ENCODE data around the gene VAV3.

VAV3 gene

DNA sequence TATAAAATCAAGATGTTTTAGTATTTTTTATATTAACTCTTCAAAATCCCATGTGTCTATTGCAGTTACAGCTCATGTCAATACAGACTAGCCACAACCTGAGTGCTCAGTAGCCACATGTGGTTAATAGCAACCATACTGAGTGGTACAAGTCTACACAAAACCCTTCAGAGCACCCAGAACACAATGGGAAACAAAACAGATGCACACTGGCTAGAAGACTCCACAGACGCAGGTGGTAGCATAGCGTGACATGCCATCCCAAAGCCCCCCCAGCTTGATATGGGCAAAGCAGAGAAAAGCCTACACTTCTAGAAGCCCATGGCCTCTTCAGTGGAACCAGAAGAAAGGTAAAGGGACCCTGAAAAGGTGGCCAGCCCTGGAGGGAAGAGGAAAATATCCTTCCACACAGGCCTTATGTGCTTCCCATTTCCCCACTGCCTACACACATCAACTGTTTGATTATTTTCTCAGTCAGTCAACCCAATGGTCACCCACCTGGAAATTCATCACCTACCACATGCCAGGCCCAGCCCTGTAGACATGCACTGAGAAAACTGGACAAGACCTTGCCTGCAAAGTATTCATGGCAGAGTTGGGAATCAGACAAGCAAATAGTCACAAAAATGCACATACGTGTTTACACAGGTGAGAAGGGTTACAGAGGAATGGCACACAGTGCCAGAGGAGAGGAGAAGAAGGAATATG lies 175.0 kb downstream of the VAV3 start:
- no peak for DNase-seq (ENCODE audit: low spot score)

DNA sequence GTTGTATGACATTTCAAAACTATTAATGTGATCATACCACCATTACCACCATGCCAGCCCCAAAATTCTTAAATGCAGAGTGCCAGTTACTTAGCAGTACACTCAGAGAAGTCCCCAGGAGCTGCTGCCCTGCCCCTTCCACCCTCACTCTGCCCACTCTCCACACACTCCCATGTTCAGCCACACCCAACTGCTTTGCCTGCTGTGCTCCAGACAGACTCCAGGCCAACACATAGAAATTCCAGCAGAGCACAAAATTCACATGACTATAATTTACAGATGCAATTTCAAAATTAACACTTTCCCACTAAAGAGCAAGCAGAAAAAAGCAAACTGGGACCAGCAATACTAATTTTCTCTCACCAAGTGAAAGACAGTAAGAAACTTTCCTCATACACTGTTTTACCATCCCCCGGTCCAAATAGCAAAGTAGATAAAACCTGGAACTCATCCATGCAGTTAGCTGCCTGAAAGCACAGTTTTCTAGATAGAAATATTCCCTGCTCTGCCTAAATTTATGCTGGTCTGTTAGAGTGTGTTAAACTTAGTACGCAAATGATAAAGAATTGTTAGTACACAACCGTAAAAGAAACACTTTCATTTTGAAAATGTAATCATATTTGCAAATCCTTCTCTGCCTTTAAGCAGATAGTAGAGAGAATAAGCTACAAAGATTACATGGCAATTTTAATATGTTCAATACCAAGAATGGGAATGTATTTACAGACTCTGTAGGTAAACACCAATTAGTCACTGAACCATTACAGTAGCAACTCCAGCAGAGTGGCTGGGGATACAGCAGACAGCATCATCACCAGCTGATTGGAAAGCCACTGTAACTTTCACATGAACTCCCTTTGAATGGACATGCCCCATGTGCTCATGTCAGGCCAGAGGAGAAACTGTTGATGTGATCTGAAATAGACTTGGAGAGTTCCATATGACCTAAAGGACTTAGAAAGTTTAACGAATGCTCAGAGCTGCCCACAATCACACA lies 176.5 kb downstream of the VAV3 start:
- DNase-seq (ENCODE audit: low spot score) = no peak

- no peak for DNase-seq (ENCODE audit: low spot score)
These were observed 177.7 kb downstream of the VAV3 start for GRCh38 chr1:107787299-107787698.

GRCh38 chr1:107786203-107786845 lies 178.7 kb downstream of the VAV3 start:
- no peak for DNase-seq (ENCODE audit: low spot score)

DNA sequence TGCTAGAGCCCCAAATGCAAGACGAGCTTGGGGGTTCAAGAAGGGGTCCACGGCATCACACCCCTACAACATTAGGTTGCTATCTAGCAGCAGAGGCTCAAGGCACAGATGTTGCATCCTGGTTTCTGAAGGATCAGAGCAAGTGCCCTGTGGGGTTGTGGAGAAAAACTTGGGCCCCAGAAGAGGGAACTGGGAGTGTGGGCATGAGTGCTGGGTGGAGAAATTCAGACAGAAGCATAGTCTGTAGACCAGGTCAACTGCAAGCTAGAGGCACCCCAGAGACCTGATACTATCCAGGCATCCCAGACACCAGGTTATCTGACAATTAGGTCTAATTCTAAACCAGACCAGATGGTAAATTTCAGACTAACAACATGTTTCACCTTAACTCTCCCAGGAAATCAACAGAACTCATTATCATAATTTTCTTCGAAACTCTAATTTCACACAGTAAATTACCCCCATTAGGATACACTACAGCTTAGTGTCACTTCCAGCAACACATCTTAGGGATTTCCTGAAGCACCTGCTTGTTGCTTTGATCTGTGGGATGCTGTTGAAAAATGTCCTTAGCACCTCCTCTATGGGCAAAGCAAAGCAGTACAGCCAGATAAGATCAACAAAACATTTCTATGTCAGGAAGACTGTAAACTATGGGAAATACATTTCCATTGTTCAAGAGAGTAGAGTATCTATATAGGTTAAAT lies 179.3 kb downstream of the VAV3 start:
- DNase-seq (ENCODE audit: low spot score) = no peak

DNA sequence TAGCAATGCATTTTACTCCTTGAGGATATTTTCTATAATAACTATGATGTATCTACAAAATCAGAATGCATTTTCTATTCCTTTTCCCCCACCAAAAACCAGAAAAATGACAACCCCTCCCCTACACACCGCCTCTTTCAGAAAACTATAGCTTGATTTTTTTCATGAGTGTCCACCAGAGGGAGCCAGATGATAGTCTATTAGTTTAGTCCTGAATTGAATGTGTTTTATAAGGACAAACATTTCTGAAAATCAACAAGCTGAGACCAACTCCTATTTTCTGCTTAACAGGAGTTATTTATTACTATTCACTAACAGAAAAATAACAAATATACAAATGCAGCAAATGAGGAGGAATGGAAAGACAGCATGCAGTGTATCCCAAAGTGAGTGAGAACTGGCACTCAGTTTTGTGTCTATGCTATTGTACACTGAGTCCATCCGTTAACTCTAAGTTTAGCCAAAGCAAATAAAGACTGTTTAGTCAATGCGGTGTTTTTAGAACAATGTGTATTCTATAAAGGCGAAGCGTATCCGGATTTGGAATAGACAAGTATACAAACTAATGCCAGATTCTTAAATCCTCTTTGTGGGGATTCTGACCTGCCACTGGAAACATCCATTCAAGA lies 182.6 kb downstream of the VAV3 start:
- peak; percentile 54 for DNase-seq (ENCODE audit: low spot score)

DNA sequence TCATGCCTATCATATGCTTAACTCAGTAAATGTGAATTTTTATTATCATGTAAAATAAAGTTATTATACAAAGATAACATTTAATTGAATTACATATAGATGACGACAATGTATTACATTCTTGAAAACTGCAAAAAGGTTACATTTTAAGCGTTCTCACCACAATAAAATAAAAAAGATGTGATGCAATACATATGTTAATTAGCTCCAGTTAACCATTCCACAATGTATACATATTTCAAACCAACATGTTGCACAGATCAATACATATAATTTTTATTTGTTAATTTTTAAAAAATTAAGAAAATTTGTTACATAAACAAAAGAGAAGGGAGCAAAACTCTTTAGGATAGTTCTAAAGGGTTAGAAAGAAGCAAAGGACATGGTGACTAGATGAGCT lies 183.7 kb downstream of the VAV3 start:
- DNase-seq (ENCODE audit: low spot score) = no peak

GRCh38 chr1:107777664-107778047 lies 187.3 kb downstream of the VAV3 start:
- no peak for DNase-seq (ENCODE audit: low spot score)

DNA sequence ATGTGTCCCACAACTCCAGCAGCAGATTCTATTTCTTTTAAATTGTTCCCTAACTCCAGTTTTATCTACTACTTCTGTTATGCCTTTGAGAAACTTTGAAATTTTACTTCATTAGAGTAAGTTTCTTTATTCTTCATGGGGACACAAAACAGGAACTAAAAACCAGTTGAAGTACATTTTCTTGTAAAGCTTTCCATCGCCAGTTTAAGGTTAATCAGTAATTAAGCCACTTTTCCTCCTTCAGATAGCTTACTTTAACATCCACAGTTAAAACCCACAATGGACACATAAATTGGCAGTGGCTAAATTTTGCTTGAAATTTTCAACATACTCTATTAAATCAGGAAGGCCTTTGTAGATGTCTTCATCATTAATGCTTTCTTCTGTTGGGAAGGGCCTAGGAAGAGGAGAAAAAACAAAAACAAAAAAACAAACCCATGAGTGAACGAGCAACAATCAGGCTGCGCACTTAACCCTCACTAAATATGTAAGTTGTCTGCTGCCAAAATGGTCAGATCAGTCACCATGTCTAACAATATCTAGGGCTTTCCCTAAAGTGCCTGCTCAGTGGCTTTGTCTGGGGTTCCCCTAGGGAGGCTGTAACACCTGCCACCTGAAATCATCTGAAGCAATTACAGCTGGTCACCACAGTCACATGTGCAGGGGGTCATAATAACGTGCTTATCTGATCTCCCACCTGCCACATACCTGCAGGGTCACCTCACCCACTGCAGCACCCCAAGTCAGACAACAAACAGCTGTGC lies 187.9 kb downstream of the VAV3 start:
- DNase-seq (ENCODE audit: low spot score) = no peak

- DNase-seq (ENCODE audit: low spot score) = no peak
These were observed 193.6 kb downstream of the VAV3 start for GRCh38 chr1:107771377-107771776.

DNA sequence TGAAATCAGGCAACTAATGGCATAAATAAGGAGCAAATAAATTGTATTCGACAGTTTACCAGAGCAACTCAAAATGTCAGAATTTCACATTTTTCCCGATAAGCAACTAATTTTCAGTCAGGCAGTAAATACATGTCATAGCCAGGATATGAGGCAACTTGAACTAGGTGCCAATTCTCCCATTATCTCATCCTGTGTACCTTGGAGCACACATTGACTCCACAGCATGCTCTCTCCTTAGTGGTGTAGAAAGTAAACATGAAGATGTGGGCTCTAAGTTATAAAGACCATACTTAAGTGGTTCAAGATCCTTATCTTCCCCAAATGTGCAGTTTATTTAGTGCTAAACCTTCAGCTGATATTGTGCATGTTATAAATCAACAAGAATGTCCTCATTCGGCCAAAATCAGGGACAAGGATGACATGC lies 197.8 kb downstream of the VAV3 start:
- no peak for DNase-seq (ENCODE audit: low spot score)

DNA sequence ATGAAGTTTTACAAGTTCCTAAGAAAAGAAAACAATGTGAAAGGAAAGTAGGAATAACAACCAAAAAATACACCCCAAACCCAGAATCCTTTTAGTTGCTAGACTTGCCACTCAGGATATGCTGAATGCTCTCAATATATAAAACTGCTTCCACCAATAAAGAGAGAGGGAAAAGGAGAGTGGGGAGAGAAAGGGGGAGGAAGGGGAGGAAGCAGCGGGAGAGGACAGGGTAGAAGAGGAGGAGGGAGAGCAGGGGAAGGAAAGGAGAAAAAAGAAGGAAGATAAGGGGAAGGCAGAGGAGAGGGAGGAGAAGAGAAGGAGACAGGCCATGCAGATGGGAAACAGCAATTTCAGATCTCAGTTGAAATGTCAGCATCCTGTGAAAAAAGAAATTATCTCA lies 198.4 kb downstream of the VAV3 start:
- no peak for DNase-seq (ENCODE audit: low spot score)

DNA sequence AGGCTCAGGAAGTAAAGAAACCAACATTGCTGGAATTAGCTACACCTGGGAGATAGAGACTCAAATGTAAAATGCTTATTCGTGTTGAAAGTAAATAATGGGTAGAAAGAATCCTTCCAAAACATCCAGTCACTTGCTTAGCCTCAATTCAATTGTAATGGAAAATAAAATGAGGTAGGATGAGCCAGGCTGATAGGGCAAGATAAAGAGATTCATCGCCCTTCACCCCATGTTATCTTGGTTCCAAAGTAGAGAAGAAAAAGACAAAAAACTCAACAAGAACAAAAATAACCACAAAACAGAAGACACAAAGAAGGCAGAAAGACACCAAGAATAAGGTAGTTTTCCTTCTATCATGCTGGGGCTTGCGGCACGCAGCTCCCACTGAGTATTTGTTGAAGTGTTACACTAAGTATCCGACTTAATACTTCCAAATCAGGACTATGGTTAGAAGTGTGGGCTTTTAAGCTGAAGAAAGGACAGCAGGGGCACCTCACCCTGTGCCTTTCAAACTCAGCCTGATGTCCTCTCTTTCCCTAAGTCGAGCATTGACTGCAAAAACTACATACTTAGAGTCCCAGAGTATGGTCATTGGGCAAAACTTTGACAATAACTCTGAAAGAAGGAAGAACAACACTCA lies 202.1 kb downstream of the VAV3 start:
- DNase-seq (ENCODE audit: low spot score) = no peak

- no peak for DNase-seq (ENCODE audit: low spot score)
These were observed 204.9 kb downstream of the VAV3 start for GRCh38 chr1:107760065-107760464.

- DNase-seq (ENCODE audit: low spot score) = peak; percentile 28
These were observed 214.5 kb downstream of the VAV3 start for GRCh38 chr1:107750364-107750959.

DNA sequence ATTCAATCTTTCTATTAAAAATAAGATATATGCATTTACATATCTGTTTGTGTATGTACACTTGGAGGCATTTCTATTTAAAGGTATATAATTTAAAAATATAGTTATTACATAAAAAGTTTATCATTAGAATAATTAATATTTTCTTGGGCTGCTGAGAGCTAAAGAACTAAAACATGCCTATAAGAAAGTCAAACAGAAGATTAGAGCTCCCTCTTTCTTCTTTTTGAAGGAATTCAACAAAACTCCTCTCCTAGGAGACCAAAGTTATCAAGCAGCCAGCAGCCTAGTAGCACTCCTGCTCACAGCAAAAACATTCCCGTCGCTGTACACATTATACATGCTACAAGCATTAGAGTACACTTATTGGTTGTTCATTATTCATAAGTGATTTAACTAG lies 216.4 kb downstream of the VAV3 start:
- DNase-seq (ENCODE audit: low spot score) = peak; percentile 9

DNA sequence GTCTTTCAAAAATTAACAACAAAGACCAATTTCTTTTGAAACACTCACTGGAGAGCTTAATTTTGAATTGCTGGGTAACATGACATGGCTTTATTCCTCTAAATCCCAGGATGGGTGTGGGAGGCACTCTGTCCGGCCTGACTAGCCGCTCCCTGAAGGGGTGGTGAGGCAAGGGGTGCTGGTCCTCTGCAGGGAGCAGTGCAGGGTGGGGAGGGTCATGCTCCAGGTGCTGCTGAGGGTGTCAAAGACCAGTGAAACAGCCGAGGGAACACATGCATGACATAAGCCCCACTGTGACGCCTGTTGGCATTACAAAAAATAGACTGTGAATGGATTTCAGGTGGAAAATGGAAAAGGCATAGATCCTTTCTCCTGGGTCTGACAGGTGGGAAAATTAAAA lies 223.7 kb downstream of the VAV3 start:
- no peak for DNase-seq (ENCODE audit: low spot score)

- DNase-seq (ENCODE audit: low spot score) = no peak
These were observed 224.4 kb downstream of the VAV3 start for GRCh38 chr1:107740579-107740978.

DNA sequence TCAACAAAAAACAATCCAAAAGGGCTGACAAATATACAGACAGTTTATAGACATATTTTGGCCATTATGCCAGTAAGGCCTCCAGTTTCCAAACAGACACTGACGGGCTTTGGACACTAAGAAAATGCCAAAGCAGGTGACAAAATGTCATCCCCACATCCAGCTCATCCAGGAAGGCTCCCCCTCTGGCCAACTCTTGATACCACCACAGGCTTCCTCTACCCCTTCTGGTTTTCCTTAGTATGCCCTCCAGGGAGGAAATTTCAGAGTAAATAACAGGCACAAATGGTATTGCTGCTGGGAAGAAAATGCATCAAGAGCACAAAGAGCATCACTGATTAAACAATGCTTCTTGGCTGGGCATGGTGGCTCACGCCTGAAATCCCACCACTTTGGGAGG lies 225.3 kb downstream of the VAV3 start:
- DNase-seq (ENCODE audit: low spot score) = no peak

GRCh38 chr1:107739201-107739600 lies 225.8 kb downstream of the VAV3 start:
- no peak for DNase-seq (ENCODE audit: low spot score)
